AG04450 (cell line): Measurements from ENCODE around the gene ZNF441. TPM values are rescaled to one million over a fixed set of nuclear protein-coding genes. Genes with fewer than 3 reads are reported as not detected.

Source experiments
- CTCF ChIA-PET: fragments of 300-600, 350-600 bp; formaldehyde crosslinking; extraction: SDS; loops from one replicate; lab custom pipeline; 2022; ENCODE audit warnings: antibody characterized with exemption, inconsistent platforms; lab: Charles Lee
- POLR2A ChIA-PET: fragments of 350-600 bp; formaldehyde crosslinking; extraction: SDS; loops from one replicate; lab custom pipeline; 2021; ENCODE audit warnings: antibody characterized with exemption, inconsistent platforms; lab: Yijun Ruan, JAX
- DNase-seq: peaks from one replicate; pipeline ENCODE4 v3.0.0-alpha.2; 2011; ENCODE audit warnings: low read depth, low spot score
- H3K27ac ChIP-seq: one replicate; pipeline ENCODE4 v1.5.1; 2012; ENCODE audit warnings: low read depth, low read length, control low read depth
- H3K27me3 ChIP-seq: one replicate; pipeline ENCODE4 v1.6.0; 2012; ENCODE audit warnings: low read length; ENCODE audit not compliant: control insufficient read depth, insufficient read depth
- H3K4me3 ChIP-seq: 2 replicates; pipeline ENCODE4 v1.5.1; 2011; ENCODE audit warnings: mild to moderate bottlenecking, low read depth, low read length, control low read depth
- H3K9me3 ChIP-seq: 2 replicates; pipeline ENCODE4 v1.5.1; 2012; ENCODE audit warnings: low read length; ENCODE audit not compliant: control insufficient read depth, insufficient read depth
- CTCF ChIP-seq: IDR thresholded peaks from 2 replicates; pipeline ENCODE4 v1.5.1; 2011; ENCODE audit warnings: low read depth, low read length, control low read depth, inconsistent platforms
- polyA minus RNA-seq: library from RNA; depleted of rRNA, polyadenylated mRNA; stranded (reverse); fragments of >200 nt; gene quantifications from 2 replicates; pipeline ENCODE4 v1.2.3, GENCODE V29; 2011; rRNA and poly(A)+ RNA removed
- polyA plus RNA-seq: library from polyadenylated mRNA; depleted of rRNA; stranded (reverse); fragments of >200 nt; gene quantifications from 2 replicates; pipeline ENCODE4 v1.2.3, GENCODE V29; 2011; rRNA removed

Gene ZNF441
- 4.6 and 6.3 TPM in 2 replicates for polyA plus RNA-seq
- 6.9 and 9.2 TPM in 2 replicates for polyA minus RNA-seq

DNA sequence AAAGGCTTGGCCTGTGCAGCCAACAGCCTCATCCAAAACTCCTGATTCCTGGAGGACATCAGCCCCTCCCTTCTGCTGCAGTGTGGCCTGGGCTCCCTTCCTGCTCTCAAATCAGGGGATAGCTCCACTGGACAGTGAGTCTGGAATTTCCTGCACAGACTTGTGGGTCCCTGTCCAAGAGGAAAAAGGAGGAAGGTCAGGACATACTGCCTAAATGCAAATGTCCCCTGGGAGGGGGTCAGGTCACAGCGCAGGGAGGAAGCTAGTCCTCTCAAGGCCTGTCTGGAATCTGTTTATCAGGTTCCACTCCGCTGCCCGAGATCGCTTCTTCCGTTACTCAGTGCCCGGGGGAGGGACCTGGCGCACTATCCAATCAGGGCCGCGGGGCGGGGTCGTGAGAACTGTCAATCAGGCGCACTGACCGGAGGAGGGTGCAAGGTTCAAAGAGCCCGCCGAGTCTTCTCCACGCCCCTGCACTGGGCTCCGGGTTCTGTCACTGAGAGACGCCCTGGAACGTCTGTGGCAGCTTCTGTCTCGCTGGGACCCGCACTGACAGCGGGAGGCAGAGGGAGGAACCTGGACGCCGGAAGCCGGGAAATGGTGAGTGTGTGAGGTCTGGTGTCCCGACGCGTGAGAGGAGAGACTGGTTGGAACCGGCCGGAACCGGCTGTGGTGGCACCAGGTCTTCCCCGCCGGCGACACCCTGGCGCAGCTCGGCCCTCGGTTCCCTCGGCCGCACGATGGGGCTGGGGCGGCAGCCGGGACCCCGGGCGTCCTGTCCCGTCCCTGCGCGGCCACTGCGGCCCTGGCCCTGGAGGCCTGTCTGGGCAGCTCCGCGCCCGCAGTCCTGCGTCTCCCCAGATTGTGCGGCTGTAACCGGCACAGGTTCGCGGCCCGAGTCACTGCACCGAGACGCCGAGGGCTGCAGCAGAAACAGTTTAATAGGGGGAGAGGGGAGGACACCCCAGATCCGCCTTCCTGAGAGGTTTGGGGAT lies at the start of gene ZNF441:
ZNF441 (plus strand) TSS at position 404 of the 995 bp plus-strand sequence; CDS start at position 598, 194 bp downstream.
- ChIA-PET POLR2A (no interaction called here), CTCF (interaction anchor here (0.6 to 1.4 kb wide), 4 partner anchors 31 to 619 kb away, joined by 3 to 5 read pairs (median 4); no protein-coding TSS in a partner anchor)
- DNase-seq, result peak; percentile 72
- no peak for TF ChIP-seq CTCF
- Histone ChIP-seq H3K9me3 (peaks cover 10% of the 10 kb centered on the region), H3K27ac (peak within 1 kb of the TSS; percentile 68), H3K27me3 (no peaks in the 10 kb centered on the region), H3K4me3 (peak within 1 kb of the TSS; percentile 96)

- H3K27ac ChIP-seq, result no peak overlapping the region
- POLR2A ChIA-PET, result no interaction called here
Observed at GRCh38 chr19:11721681-11722080, 45.1 kb upstream of the ZNF441 start.

GRCh38 chr19:11722414-11722813 lies 44.4 kb upstream of the ZNF441 start:
- H3K27ac ChIP-seq, result no peak overlapping the region
- ChIA-PET CTCF (no interaction called here), POLR2A (no interaction called here)
- H3K4me3 ChIP-seq, result no peak overlapping the region
- no peaks in the 10 kb centered on the region for H3K27me3 ChIP-seq
- no peak for DNase-seq
- TF ChIP-seq CTCF, result no peak
- peaks cover 30% of the 10 kb centered on the region for H3K9me3 ChIP-seq

More at GRCh38 chr19:11721681-11722080, 45.1 kb upstream of the ZNF441 start:
- Histone ChIP-seq H3K4me3 (no peak overlapping the region), H3K27me3 (no peaks in the 10 kb centered on the region), H3K9me3 (peaks cover 30% of the 10 kb centered on the region)
- CTCF ChIA-PET, result no interaction called here
- TF ChIP-seq CTCF, result no peak
- DNase-seq, result no peak

DNA sequence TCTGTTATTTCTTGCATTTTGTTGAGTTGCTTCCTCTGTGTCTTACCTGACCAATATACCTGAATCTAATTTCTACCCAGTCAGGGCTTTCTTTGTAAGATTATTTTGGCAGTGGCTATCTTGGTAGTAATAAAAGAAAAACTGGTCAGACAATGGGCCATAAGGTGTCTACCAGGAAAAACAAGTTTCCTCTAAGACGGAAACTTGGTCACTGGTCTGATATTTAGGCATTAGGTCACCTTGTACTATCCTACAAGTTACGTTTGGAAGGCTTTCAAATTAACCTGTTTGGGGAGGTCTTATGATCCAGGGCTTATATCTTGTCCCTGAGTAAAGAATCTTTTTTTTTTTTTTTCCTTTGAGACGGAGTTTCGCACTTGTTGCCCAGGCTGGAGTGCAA lies 37.2 kb upstream of the ZNF441 start:
- H3K4me3 ChIP-seq, result no peak overlapping the region
- POLR2A ChIA-PET, result no interaction called here
- no peaks in the 10 kb centered on the region for H3K27me3 ChIP-seq
- H3K9me3 ChIP-seq, result peaks cover 15% of the 10 kb centered on the region; the same call in 1 of the 2 replicates
- CTCF ChIA-PET, result no interaction called here
- DNase-seq, result no peak
- no peak overlapping the region for H3K27ac ChIP-seq
- no peak for TF ChIP-seq CTCF

GRCh38 chr19:11735375-11735774 lies 31.4 kb upstream of the ZNF441 start:
- ChIA-PET POLR2A (no interaction called here), CTCF (interaction anchor here (0.8 to 1.2 kb wide), 2 partner anchors 35 to 62 kb away, joined by 4 to 6 read pairs; no protein-coding TSS in a partner anchor)
- H3K27ac ChIP-seq, result no peak overlapping the region
- no peaks in the 10 kb centered on the region for H3K27me3 ChIP-seq
- H3K4me3 ChIP-seq, result no peak overlapping the region
- H3K9me3 ChIP-seq, result peaks cover 10% of the 10 kb centered on the region; the same call in 1 of the 2 replicates
- TF ChIP-seq CTCF, result no peak
- no peak for DNase-seq
